ENCODE results near the gene KIF3B. TPM values are rescaled to one million over a fixed set of nuclear protein-coding genes. Genes with fewer than 3 reads are reported as not detected.

KIF3B gene
- total RNA-seq (2016; rRNA removed; fragmentation: Illumina TruSeq; extraction: Trizol) (28.8 and 36.4 TPM in 2 replicates), polyA plus RNA-seq (2011; rRNA removed) (20.2 and 23.6 TPM in 2 replicates), polyA minus RNA-seq (2011; rRNA and poly(A)+ RNA removed; ENCODE audit: low replicate concordance) (27.4 and 31.9 TPM in 2 replicates), Bru-seq, nascent RNA (percentile 73 among the genes with signal in this experiment), BruChase-seq, experiment 1, labeled RNA remaining after a 6-hour chase (percentile 80 among the genes with signal in this experiment), BruChase-seq, experiment 2, labeled RNA remaining after a 2-hour chase (percentile 75 among the genes with signal in this experiment)
- 3.9 and 4.3 TPM in 2 replicates for total RNA-seq (2016; cell fraction: cytosol; rRNA removed; fragmentation: Illumina TruSeq; extraction: Trizol; ENCODE audit: low read depth)
- 28.4 and 33.3 TPM in 2 replicates for total RNA-seq (2016; cell fraction: insoluble cytoplasmic fraction; rRNA removed; fragmentation: Illumina TruSeq; extraction: Trizol)
- total RNA-seq (2016; cell fraction: membrane; rRNA removed; fragmentation: Illumina TruSeq; extraction: Trizol): 16.8 and 18.5 TPM in 2 replicates
- 18.0 and 21.3 TPM in 2 replicates for total RNA-seq (2016; cell fraction: nucleus; rRNA removed; fragmentation: Illumina TruSeq; extraction: Trizol)
- 18.0 and 24.2 TPM in 2 replicates for polyA plus RNA-seq (2011; cell fraction: cytosol; rRNA removed)
- polyA plus RNA-seq (2011; cell fraction: nucleus; rRNA removed): 7.7 and 10.1 TPM in 2 replicates
- polyA plus RNA-seq (2012): 17.4 and 18.3 TPM in 2 replicates
- 1.1 and 1.5 TPM in 2 replicates for polyA plus RNA-seq (2016; cell fraction: cytosol; fragmentation: Illumina TruSeq; extraction: Trizol; ENCODE audit: low read depth)
- polyA plus RNA-seq (2016; cell fraction: insoluble cytoplasmic fraction; fragmentation: Illumina TruSeq; extraction: Trizol; ENCODE audit: low read depth): 28.7 and 29.5 TPM in 2 replicates
- 7.8 and 8.4 TPM in 2 replicates for polyA plus RNA-seq (2016; cell fraction: membrane; fragmentation: Illumina TruSeq; extraction: Trizol; ENCODE audit: low read depth)
- polyA plus RNA-seq (2016; cell fraction: nucleus; fragmentation: Illumina TruSeq; extraction: Trizol; ENCODE audit: insufficient read depth, low read depth): 21.9 and 25.1 TPM in 2 replicates
- polyA minus RNA-seq (2011; cell fraction: cytosol; rRNA and poly(A)+ RNA removed): 17.6 and 21.7 TPM in 2 replicates
- 11.7 and 17.7 TPM in 2 replicates for polyA minus RNA-seq (2011; cell fraction: nucleus; rRNA and poly(A)+ RNA removed)
- long read RNA-seq, experiment 1, partial matches to known transcripts: 0 of 6 reads
- long read RNA-seq, experiment 1, other reads (novel, unspliced or antisense): 6 of 6 reads
- long read RNA-seq, experiment 2, partial matches to known transcripts: 60 of 61 reads
- long read RNA-seq, experiment 2, other reads (novel, unspliced or antisense): 1 of 61 reads

DNA sequence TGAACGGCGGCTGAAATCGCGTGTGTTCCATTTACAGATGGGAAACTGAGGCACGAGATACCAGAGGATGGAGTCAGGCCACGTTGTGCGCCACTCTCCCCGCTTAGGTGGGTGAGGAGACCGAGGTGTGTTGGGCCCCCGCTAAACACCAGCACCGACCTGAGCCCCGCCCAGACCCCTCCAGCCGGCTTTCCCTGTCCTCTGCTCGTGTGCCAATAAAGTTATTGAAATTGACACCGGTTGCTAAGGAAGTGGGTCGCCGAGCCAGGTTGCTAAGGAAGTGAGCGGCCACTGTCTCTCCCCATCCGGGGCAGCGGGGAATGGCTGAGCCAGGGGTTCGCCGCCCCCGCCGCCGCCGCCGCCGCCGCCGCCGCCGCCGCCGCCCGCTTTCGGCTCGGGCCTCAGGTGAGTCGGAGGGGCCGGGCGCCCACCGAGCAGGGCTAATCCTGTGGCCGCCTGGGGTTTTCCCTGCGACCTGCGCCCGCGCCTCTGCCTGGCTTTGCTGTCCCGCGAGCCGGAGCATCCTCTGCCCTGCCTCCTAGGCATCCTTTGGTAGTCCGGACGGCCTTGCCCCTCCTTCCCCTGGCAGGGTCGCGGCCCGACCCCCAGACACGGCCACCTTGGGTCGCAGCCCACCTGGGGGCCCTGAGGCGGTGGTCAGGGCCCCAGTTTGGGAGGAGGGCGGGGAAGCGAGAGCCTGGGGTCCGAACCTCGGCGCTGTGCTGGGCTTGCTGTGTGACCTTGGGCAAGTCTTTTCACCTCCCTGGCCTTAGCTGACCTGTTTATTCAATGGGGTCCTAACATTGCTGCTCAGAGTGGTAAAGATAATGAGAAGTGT, at the start of gene KIF3B:
Gene KIF3B, plus strand, starts transcription at position 291 of the 838 bp plus-strand sequence. CDS start 32,127 bp downstream, outside the sequence.
- peak within 1 kb of the TSS; percentile 100 for H3K4me2 ChIP-seq (ENCODE audit: low read depth, low read length)
- H3K27ac ChIP-seq (ENCODE audit: extremely low read length, insufficient read depth, low read length): peak within 1 kb of the TSS; percentile 49
- BruUV-seq (replicated peaks): no TSS peak
- no peaks in the 10 kb centered on the region for H4K20me1 ChIP-seq (ENCODE audit: insufficient read depth, low read length)
- H3K4me1 ChIP-seq (ENCODE audit: insufficient read depth, low read length): peaks cover 48% of the 10 kb centered on the region
- ChIA-PET CTCF (ENCODE audit: low intra/inter-chr PET ratio, low total read pairs) (no interaction called here), POLR2A (interaction anchor here (5.8 kb wide), 1 partner anchor 11 kb away, joined by 52 read pairs; no protein-coding TSS in a partner anchor)
- ATAC-seq: peak; percentile 95
- H3K4me3 ChIP-seq (replicated peaks in 1 of 3; ENCODE audit: insufficient read depth in 1 of 3, low read depth in 2 of 3, low read length in 3 of 3): peak within 1 kb of the TSS; percentile 99 to 100 (median 99)
- WGBS (ENCODE audit: low lambda C conversion rate): under 1% methylated on average over 61 of the region's 62 CpGs
- H3K36me3 ChIP-seq (replicated peaks in 1 of 2; ENCODE audit: control insufficient read depth in 1 of 2, insufficient read depth in 2 of 2, low read length in 2 of 2): peaks cover 7 to 11% of the 10 kb centered on the region in 2 experiments; a peak in 4 of 5 replicates
- intact Hi-C loops (cut with micrococcal nuclease; ENCODE audit: unreplicated experiment): loop anchor here (5.0 kb wide), 1 partner anchor 80 kb away; the partner anchor contains the start of gene ASXL1
- FAIRE-seq: peak; percentile 67
- no peaks in the 10 kb centered on the region; a peak in 1 of 5 replicates for H3K27me3 ChIP-seq (ENCODE audit: control insufficient read depth in 1 of 2, insufficient read depth in 2 of 2, low read length in 2 of 2)
- in situ Hi-C loops (cut with HindIII; ENCODE audit: extremely low pct_ligation_motif_present, low pct_unique_long_range_greater_than_20kb): no loop called here
- H2AFZ ChIP-seq (ENCODE audit: low read length): peak within 1 kb of the TSS; percentile 88
- H3K9ac ChIP-seq (ENCODE audit: insufficient read depth, low read depth, low read length): peak within 1 kb of the TSS; percentile 82
- peak; percentile 94 for DNase-seq (ENCODE audit: low spot score)
- H3K79me2 ChIP-seq (ENCODE audit: insufficient read depth, low read length): peaks cover 18% of the 10 kb centered on the region
- no peaks in the 10 kb centered on the region for H3K9me3 ChIP-seq (ENCODE audit: low read length)
- TF ChIP-seq HNRNPL (IDR thresholded peaks at IDR 0.05; ENCODE audit: low read depth, low read length) (no peak), AKAP8 (CRISPR knock-in tag; IDR thresholded peaks at IDR 0.05) (no peak; the same call in 1 of the 2 replicates), HBP1 (CRISPR knock-in tag; IDR thresholded peaks at IDR 0.05; ENCODE audit: low read depth) (peak; percentile 88), RFX1 (IDR thresholded peaks at IDR 0.05) (peak; percentile 93), SOX6 (IDR thresholded peaks at IDR 0.05) (no peak), SOX6 (CRISPR knock-in tag; IDR thresholded peaks at IDR 0.05) (peak; percentile 81), MAF1 (CRISPR knock-in tag; IDR thresholded peaks at IDR 0.05; ENCODE audit: borderline replicate concordance) (peak; percentile 91), SMAD3 (CRISPR knock-in tag; IDR thresholded peaks at IDR 0.05) (0 out of 2 replicates have a peak, but pooled peaks have one; percentile 60), ZNF549 (CRISPR knock-in tag; IDR thresholded peaks at IDR 0.05) (no peak), ZNF143 (CRISPR knock-in tag; IDR thresholded peaks at IDR 0.05) (peak; percentile 68; the same call in 1 of the 2 replicates), KMT2A (CRISPR knock-in tag; IDR thresholded peaks at IDR 0.05) (peak; percentile 84; the same call in 1 of the 2 replicates), DPF2 (CRISPR knock-in tag; IDR thresholded peaks at IDR 0.05; ENCODE audit: borderline replicate concordance, low read depth) (no peak), DMTF1 (CRISPR knock-in tag; IDR thresholded peaks at IDR 0.05) (no peak)
- TF ChIP-seq, protein P1, sequence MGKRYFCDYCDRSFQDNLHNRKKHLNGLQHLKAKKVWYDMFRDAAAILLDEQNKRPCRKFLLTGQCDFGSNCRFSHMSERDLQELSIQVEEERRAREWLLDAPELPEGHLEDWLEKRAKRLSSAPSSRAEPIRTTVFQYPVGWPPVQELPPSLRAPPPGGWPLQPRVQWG (CRISPR knock-in tag; IDR thresholded peaks at IDR 0.05; ENCODE audit: borderline replicate concordance, low read depth): no peak
